ENCODE results near the gene BLCAP.
"Not testable (repeated sequence)": the region's sequence is repeated elsewhere in the genome, so short reads cannot be mapped to it uniquely, and the experiment has no call there.

The BLCAP gene

DNA sequence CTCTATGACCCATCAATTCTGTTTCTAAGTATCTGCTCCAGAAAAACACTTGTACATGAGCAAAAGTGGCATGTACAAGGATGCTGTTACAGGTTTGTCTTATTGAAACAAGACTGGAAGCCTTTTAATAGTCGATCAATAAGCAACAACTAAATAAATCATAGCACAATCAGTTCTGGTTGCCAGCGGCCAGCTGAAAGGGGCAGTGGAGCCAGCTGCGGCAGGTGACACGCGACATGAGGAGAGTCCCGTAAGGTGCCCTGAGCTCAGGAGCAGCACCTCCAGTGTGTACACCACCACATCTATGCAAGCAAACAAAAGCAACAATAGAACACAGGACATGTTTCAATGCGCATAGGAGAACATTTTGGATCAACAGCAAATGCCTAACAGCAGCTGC is 27.4 kb downstream of the BLCAP start:
- TF ChIP-seq, protein P1, sequence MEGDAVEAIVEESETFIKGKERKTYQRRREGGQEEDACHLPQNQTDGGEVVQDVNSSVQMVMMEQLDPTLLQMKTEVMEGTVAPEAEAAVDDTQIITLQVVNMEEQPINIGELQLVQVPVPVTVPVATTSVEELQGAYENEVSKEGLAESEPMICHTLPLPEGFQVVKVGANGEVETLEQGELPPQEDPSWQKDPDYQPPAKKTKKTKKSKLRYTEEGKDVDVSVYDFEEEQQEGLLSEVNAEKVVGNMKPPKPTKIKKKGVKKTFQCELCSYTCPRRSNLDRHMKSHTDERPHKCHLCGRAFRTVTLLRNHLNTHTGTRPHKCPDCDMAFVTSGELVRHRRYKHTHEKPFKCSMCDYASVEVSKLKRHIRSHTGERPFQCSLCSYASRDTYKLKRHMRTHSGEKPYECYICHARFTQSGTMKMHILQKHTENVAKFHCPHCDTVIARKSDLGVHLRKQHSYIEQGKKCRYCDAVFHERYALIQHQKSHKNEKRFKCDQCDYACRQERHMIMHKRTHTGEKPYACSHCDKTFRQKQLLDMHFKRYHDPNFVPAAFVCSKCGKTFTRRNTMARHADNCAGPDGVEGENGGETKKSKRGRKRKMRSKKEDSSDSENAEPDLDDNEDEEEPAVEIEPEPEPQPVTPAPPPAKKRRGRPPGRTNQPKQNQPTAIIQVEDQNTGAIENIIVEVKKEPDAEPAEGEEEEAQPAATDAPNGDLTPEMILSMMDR (conservative IDR thresholded peaks at IDR 0.05; ENCODE audit: low read depth, low read length), result no peak
- DNase-seq (ENCODE audit: low read depth), result no peak
- no peak overlapping the region for H3K4me3 ChIP-seq (ENCODE audit: low read length)

DNA sequence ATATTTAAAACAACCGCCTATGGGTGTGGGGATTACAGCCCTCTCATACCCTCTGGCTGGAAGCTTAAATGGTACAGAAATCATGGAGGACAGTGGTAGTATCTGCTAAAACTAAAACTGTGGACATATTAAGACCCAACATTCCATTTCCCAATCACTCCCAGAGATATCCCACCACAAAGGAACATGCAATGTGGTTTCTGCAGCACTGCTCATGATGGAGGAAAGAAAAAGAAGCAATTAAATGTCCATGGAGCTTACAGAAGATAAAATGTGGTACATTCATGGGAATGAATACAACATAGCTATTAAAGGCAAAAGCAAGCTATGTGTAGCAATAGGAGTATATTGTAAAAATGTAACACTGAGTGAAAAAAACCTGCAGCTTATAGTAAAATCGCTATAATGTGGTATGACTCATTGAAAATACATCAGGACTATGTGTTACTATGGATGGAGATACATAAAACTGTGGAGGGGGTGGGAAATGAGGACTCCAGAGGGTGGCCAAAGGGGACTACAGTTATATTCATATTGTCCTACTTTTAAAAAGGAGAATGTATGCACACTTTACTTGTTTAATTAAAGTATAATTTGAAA is 29.5 kb downstream of the BLCAP start:
- no peak for DNase-seq (ENCODE audit: low read depth)
- TF ChIP-seq, protein P1 (conservative IDR thresholded peaks at IDR 0.05; ENCODE audit: low read depth, low read length), result no peak
- no peak overlapping the region for H3K4me3 ChIP-seq (ENCODE audit: low read length)

DNA sequence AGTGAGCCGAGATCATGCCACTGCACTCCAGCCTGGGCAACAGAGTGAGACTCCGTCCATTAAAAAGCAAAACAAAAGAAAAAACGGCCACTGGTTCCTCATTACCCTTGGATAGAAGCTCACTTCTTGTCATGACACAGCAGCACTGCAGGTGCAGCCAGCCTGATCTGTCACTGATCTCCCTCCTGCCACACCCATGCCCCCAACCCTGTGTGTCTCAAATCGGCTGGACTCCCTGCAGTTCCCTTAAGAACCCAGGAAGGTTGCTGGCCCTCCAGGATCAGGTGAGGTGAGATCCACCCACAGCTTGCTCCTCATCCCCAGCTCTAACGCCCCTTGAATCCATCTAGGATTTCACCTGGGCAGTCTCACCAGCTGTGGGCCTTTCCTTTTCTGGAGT is 32.9 kb downstream of the BLCAP start:
- TF ChIP-seq, protein P1 (conservative IDR thresholded peaks at IDR 0.05; ENCODE audit: low read depth, low read length), result no peak
- no peak overlapping the region for H3K4me3 ChIP-seq (ENCODE audit: low read length)
- no peak for DNase-seq (ENCODE audit: low read depth)

DNA sequence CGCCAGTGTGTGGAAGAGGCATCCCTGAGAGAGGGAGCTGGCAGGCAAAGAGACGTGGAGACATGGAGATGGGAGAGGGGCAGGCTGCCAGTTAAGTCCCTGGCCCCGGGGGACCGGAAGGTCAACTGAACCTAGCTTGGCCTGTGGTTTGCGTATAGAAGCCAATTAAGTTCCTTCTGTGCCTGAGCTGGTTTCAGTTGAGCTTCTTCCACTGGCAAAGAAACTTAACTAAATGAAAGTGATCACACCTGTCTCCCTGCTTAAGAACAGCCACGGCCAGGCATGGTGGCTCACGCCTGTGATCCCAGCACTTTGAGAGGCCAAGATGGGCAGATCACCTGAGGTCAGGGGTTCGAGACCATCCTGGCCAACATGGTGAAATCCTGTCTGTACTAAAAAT is 33.4 kb downstream of the BLCAP start:
- DNase-seq (ENCODE audit: low read depth), result no peak
- TF ChIP-seq, protein P1 (conservative IDR thresholded peaks at IDR 0.05; ENCODE audit: low read depth, low read length), result no peak
- no peak overlapping the region for H3K4me3 ChIP-seq (ENCODE audit: low read length)

DNA sequence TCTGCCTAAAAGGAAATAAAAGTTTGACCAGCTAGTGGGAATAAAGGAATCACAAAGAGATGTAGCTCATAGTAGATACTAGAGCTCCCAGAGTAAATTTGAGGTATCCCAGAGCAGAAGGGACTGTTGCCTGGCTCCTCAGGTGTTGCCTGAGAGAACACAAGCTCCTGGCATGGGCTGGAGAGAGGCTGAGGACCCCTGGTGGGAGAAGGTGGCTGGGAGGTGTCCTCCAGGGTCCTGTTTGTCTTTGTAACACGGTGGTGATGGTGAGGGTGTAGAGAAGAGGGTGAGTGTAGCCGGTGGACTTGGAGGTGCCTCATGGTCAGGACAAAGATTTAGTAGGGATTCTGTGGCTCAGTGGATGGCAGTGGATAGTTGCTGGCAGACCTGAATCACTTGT is 34.7 kb downstream of the BLCAP start:
- TF ChIP-seq, protein P1 (conservative IDR thresholded peaks at IDR 0.05; ENCODE audit: low read depth, low read length), result no peak
- no peak for DNase-seq (ENCODE audit: low read depth)
- H3K4me3 ChIP-seq (ENCODE audit: low read length), result no peak overlapping the region

DNA sequence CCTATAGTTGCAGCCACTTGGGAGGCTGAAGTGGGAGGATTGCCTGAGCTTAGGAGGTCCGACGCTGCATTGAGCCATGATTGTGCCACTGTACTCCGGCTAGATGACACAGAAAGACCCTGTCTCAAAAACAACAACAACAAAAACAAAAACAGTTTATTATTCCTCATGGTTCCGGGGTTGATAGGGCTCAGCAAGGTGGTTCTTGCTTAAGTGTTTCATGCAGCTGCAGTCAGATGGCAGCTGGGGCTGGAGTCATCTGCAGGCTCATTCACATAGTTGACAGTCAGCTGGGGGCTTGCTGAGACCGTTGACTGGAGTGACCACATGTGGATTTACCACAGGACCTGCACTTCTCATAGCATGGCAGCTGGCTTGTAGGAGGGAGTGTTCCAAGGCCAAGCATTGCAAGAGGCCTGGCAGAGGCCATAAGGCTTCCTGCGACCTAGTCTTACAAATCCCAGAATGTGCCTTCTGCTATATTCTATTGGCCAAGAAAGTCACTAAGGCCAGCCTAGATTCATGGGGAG is 35.5 kb downstream of the BLCAP start:
- DNase-seq (ENCODE audit: low read depth), result no peak
- TF ChIP-seq, protein P1 (conservative IDR thresholded peaks at IDR 0.05; ENCODE audit: low read depth, low read length), result no peak
- H3K4me3 ChIP-seq (ENCODE audit: low read length), result no peak overlapping the region

DNA sequence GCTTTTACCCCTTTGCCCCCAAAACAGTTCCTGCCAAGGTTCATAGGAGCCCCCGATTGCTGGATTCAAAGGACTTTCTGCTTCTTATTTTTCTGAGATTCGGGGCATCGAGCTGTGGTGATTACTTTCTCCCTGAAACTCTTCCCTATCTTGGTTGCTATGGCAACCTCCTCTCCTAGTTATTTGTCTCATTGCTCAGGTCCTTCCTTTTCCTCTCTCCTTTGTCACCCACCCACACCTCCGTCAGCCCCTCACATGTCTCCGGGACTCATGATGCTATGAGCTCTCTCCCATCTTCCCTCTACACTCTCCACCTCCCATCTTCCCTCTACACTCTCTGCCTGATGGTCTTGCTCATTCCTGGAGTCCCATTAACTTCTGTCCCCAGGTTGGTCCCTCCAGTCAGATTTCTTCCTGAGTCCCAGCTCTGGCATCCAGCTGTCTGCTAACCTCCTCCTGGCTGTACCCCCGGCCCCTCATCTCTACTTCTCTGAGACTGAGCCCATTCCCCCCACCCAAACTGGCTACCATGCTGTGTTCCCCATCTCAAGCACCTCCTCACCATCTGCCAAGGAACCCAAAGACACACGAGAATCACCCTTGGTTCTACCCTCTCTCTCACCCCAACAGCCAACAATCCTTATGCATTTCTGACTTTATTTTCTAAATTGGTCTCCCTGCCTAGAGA is 36.9 kb downstream of the BLCAP start:
- no peak overlapping the region for H3K4me3 ChIP-seq (ENCODE audit: low read length)
- DNase-seq (ENCODE audit: low read depth), result no peak
- TF ChIP-seq, protein P1 (conservative IDR thresholded peaks at IDR 0.05; ENCODE audit: low read depth, low read length), result no peak

DNA sequence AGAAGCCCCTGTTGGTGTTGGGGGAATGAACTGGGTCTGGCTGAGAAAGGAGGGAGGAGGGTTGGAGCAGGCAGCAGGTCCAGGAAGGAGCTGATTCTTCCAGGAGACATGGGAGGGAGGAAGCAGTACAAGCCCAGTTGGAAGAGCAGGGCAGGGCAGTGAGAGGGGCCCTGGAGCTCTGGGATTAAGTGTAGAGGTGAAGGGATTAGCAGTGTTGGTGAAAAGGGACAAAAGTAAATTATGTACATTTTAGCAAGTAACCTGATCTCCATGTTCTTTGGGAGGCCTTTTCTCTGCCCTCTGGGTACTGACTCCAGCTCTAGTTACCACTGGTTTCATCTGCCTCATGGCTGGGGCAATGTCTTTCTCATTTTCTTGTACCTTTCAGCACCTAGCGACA is 41.5 kb downstream of the BLCAP start:
- not testable (repeated sequence) for DNase-seq (ENCODE audit: low read depth); H3K4me3 ChIP-seq (ENCODE audit: low read length)

All from retinal pigment epithelial cell (primary cell).